ENCODE data around the gene KPTN.

The KPTN gene

DNA sequence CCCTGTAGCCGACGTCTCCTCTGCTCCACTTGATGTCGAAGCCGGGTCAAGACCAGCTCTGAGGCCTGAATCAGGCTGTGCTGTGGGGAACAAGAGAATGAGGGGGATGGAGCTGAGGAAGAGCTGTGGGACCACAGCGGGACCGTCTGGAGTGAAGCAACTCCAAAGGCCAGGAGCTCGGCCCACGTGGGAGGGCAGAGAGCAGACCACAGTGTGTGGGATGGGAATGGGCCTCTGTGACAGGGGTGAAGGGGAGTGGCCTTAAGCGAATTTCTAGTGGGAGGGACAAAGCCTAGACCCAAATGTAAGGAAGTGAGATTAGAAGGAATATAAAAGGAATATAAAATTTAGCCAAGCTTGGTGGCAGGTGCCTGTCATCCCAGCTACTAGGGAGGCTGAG is 8.6 kb downstream of the KPTN start:
- no peak overlapping the region for H3K4me3 ChIP-seq (ENCODE audit: low read depth in 1 of 2, low read length in 1 of 2)
- TF ChIP-seq, protein P1, sequence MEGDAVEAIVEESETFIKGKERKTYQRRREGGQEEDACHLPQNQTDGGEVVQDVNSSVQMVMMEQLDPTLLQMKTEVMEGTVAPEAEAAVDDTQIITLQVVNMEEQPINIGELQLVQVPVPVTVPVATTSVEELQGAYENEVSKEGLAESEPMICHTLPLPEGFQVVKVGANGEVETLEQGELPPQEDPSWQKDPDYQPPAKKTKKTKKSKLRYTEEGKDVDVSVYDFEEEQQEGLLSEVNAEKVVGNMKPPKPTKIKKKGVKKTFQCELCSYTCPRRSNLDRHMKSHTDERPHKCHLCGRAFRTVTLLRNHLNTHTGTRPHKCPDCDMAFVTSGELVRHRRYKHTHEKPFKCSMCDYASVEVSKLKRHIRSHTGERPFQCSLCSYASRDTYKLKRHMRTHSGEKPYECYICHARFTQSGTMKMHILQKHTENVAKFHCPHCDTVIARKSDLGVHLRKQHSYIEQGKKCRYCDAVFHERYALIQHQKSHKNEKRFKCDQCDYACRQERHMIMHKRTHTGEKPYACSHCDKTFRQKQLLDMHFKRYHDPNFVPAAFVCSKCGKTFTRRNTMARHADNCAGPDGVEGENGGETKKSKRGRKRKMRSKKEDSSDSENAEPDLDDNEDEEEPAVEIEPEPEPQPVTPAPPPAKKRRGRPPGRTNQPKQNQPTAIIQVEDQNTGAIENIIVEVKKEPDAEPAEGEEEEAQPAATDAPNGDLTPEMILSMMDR (IDR thresholded peaks at IDR 0.05) = no peak
- no peaks in the 10 kb centered on the region for H3K9me3 ChIP-seq
- H3K4me1 ChIP-seq (ENCODE audit: control insufficient read depth in 1 of 2, insufficient read depth in 1 of 2, low read depth in 1 of 2, low read length in 1 of 2) = no peaks in the 10 kb centered on the region
- no peaks in the 10 kb centered on the region for H3K36me3 ChIP-seq
- H3K27me3 ChIP-seq = peaks cover 42% of the 10 kb centered on the region
- H3K27ac ChIP-seq = no peak overlapping the region

DNA sequence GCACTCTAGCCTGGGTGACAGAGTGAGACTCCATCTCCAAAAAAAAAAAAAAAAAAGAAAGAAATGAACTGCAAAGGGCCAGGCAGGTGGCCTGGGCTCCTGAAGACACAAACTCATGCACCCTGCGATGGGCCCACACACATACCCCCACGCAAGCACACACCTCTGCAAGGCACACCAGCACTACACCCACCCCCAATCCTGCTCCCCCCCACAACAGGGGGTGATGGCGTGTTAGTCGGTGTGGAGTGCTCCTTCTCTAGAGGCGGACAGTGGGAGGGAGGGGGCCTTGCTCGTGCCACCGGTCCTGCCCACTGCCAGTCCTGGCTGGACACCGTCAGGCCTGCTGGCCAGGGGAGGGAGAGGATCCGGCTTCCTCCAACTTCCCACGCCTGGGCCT is 10.7 kb downstream of the KPTN start:
- H3K36me3 ChIP-seq = no peaks in the 10 kb centered on the region
- H3K4me3 ChIP-seq (ENCODE audit: low read depth in 1 of 2, low read length in 1 of 2) = no peak overlapping the region
- TF ChIP-seq, protein P1 (IDR thresholded peaks at IDR 0.05) = no peak
- H3K27ac ChIP-seq = no peak overlapping the region
- H3K4me1 ChIP-seq (ENCODE audit: control insufficient read depth in 1 of 2, insufficient read depth in 1 of 2, low read depth in 1 of 2, low read length in 1 of 2) = no peaks in the 10 kb centered on the region
- H3K27me3 ChIP-seq = peaks cover 48% of the 10 kb centered on the region
- H3K9me3 ChIP-seq = no peaks in the 10 kb centered on the region

DNA sequence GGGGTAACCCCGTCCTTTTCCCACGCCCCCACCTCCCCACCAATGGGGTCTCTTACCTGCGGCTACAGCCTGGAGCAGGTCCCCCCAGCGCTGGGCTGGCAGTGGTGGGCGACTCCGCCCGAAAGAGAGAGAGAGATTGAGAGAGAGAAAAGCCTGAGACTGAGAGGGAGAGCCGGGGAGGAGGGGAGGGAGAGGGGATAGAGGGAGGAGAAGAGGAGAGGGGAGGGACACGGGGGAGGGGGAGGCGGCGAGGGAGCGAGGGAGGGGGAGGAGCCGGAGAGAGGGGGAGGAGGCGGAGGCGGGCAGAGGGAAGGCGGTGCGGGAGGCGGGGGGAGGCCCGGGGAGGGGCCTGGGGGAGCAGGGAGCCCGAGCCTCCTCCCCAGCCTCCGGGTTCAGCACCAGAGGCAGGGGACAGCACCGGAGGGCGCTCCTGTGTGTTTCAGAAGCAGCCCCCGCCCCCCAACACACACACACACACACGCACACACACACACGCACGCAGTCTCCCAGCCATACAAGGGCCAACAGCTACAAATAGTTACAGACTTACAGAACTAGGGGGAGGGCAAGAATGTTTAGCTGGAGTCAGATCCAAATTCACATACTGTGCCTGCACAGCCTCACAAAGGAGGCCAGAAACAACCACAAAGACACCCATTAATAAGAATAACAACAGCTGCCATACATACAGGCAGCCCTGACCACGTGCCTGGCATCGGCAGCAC is 12.1 kb downstream of the KPTN start, which contains the start of gene SLC8A2:
TSS of gene SLC8A2 (minus strand) at position 161 of the 725 bp plus-strand sequence. CDS start 5,490 bp downstream, outside the sequence.
- no peak within 1 kb of the TSS for H3K27ac ChIP-seq
- peaks cover 62% of the 10 kb centered on the region for H3K27me3 ChIP-seq
- H3K36me3 ChIP-seq = no peaks in the 10 kb centered on the region
- no peaks in the 10 kb centered on the region for H3K4me1 ChIP-seq (ENCODE audit: control insufficient read depth in 1 of 2, insufficient read depth in 1 of 2, low read depth in 1 of 2, low read length in 1 of 2)
- no peaks in the 10 kb centered on the region for H3K9me3 ChIP-seq
- TF ChIP-seq, protein P1 (IDR thresholded peaks at IDR 0.05) = no peak
- no peak within 1 kb of the TSS for H3K4me3 ChIP-seq (ENCODE audit: low read depth in 1 of 2, low read length in 1 of 2)

DNA sequence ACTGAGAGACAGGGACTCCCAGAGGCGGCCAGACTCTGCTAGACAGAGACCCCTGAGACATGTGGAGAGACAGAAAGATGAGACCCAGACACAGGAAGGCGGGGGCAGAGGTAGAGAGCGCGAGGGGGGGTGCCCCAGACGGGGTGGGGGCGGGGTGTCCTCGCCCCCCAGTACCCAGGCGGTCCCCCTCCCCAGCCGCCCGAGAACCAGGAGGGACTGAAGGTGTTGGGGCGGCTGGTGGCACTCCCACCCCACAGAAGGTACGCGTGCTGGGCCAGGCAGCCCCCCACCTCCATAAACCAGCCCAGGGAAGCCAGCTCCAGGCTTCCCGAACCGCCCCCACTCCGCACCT is 12.7 kb downstream of the KPTN start:
- TF ChIP-seq, protein P1 (IDR thresholded peaks at IDR 0.05) = no peak
- Histone ChIP-seq H3K4me3 (ENCODE audit: low read depth in 1 of 2, low read length in 1 of 2) (no peak overlapping the region), H3K36me3 (no peaks in the 10 kb centered on the region), H3K4me1 (ENCODE audit: control insufficient read depth in 1 of 2, insufficient read depth in 1 of 2, low read depth in 1 of 2, low read length in 1 of 2) (no peaks in the 10 kb centered on the region), H3K27ac (no peak overlapping the region), H3K9me3 (no peaks in the 10 kb centered on the region), H3K27me3 (peaks cover 68% of the 10 kb centered on the region)

DNA sequence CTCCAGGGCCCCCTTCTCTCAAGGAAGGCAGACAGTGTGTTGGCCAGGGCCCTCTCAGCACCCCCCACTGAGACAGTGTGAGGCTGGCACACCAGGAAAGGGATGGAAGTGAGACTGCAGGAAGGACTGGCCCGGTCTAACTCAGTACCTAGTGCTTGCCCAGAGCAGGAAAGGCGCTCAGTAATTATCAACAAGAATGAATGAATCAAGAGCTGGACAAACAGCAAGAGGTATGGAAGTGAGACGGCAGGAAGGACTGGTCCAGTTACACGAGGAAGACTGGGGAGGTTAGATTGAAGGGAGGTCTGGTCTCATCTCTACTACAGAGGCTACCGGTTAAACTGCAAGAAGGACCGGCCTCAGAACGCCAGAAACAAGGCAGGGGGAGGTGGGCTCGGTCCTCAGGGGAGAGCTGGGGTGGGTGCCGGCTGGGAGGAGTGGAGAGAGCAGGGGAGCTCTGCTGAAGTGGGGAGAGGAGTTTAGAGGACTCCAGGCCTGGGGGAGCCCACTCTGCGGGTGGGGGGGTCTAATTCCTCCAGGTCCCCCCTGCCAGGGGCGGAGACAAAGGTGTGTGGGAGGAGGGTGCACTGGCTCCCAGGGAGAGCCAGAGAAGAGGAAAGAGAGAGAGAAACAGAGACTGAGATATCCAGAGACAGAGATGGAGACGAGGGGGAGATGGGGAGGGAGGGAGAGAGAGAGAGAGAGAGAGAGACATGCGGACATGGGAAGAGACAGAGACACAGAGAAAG is 13.4 kb downstream of the KPTN start:
- Histone ChIP-seq H3K4me1 (ENCODE audit: control insufficient read depth in 1 of 2, insufficient read depth in 1 of 2, low read depth in 1 of 2, low read length in 1 of 2) (no peaks in the 10 kb centered on the region), H3K4me3 (ENCODE audit: low read depth in 1 of 2, low read length in 1 of 2) (no peak overlapping the region), H3K27me3 (peaks cover 75% of the 10 kb centered on the region), H3K9me3 (no peaks in the 10 kb centered on the region), H3K27ac (no peak overlapping the region), H3K36me3 (no peaks in the 10 kb centered on the region)
- TF ChIP-seq, protein P1 (IDR thresholded peaks at IDR 0.05) = no peak

All from neutrophil (primary cell).